Neutrophil (primary cell): Measurements from ENCODE around the gene LIG3.
"Not testable (repeated sequence)": the region's sequence is repeated elsewhere in the genome, so short reads cannot be mapped to it uniquely, and the experiment has no call there.

Source experiments
- H3K27ac ChIP-seq: fragments of 200-600 bp; sonication (generic); 2 replicates; pipeline ENCODE4 v1.5.1; 2016; ENCODE audit warnings: mild to moderate bottlenecking, moderate library complexity
- H3K27me3 ChIP-seq: fragments of 200-600 bp; sonication (generic); 2 replicates; pipeline ENCODE4 v1.6.0; 2016; ENCODE audit warnings: mild to moderate bottlenecking
- H3K36me3 ChIP-seq: fragments of 200-600 bp; sonication (generic); 2 replicates; pipeline ENCODE4 v1.5.1; 2017
- H3K4me1 ChIP-seq, 2 experiments: fragments of 200-600 bp in 1 of 2; sonication (generic) in 1 of 2; 1 replicate in 1 of 2; 2 replicates in 1 of 2; pipeline versions ENCODE4 v1.5.1 to v1.6.1; 2013 to 2016; ENCODE audit warnings: low read depth in 1 of 2, low read length in 1 of 2, mild to moderate bottlenecking in 1 of 2, moderate library complexity in 1 of 2; ENCODE audit not compliant: control insufficient read depth in 1 of 2, insufficient read depth in 1 of 2
- H3K4me3 ChIP-seq, 2 experiments: fragments of 200-600 bp in 1 of 2; sonication (generic) in 1 of 2; 1 replicate in 1 of 2; 2 replicates in 1 of 2; pipeline ENCODE4 v1.5.1; 2013 to 2016; ENCODE audit warnings: low read depth in 1 of 2, low read length in 1 of 2, mild to moderate bottlenecking in 1 of 2, moderate library complexity in 1 of 2
- H3K9me3 ChIP-seq: fragments of 200-600 bp; sonication (generic); 2 replicates; pipeline ENCODE4 v1.5.1; 2016
- CTCF ChIP-seq: fragments of 200-600 bp; sonication (generic); IDR thresholded peaks from 2 replicates; pipeline ENCODE4 v1.5.1; 2016; ENCODE audit warnings: antibody characterized with exemption

The LIG3 gene

GRCh38 chr17:34980353-34980680 is at the start of gene LIG3:
Gene LIG3 (plus strand): TSS chr17:34980512. CDS start chr17:34983006, 2,494 bp downstream.
- Histone ChIP-seq H3K36me3 (no peaks in the 10 kb centered on the region), H3K4me3 (peak within 1 kb of the TSS; percentile 79 to 80), H3K9me3 (no peaks in the 10 kb centered on the region), H3K27ac (peak within 1 kb of the TSS; percentile 86), H3K27me3 (no peaks in the 10 kb centered on the region), H3K4me1 (peaks cover 22 to 24% of the 10 kb centered on the region in 2 experiments)
- no peak for TF ChIP-seq CTCF

- not testable (repeated sequence) for H3K9me3 ChIP-seq, H3K4me3 ChIP-seq, H3K27ac ChIP-seq, H3K4me1 ChIP-seq, H3K27me3 ChIP-seq, H3K36me3 ChIP-seq
These were observed 29.5 kb upstream of the LIG3 start for GRCh38 chr17:34950780-34951179.

- H3K27ac ChIP-seq: no peak overlapping the region
- H3K36me3 ChIP-seq: no peaks in the 10 kb centered on the region
- H3K27me3 ChIP-seq: no peaks in the 10 kb centered on the region
- H3K4me3 ChIP-seq: no peak overlapping the region
- no peak for TF ChIP-seq CTCF
- peaks cover 21 to 26% of the 10 kb centered on the region in 2 experiments for H3K4me1 ChIP-seq
- no peaks in the 10 kb centered on the region for H3K9me3 ChIP-seq
These were observed 21.9 kb upstream of the LIG3 start for GRCh38 chr17:34958438-34958837.

GRCh38 chr17:34961093-34961911 is 19.0 kb upstream of the LIG3 start, which contains the start of the genes CCT6B and ZNF830:
Gene CCT6B (minus strand): TSS chr17:34961460. CDS start chr17:34961393, 67 bp downstream.
Gene ZNF830 (plus strand): TSS chr17:34961540. CDS start chr17:34961567, 27 bp downstream.
- peaks cover 21% of the 10 kb centered on the region for H3K36me3 ChIP-seq
- peaks cover 21 to 26% of the 10 kb centered on the region in 2 experiments for H3K4me1 ChIP-seq
- no peaks in the 10 kb centered on the region for H3K27me3 ChIP-seq
- no peaks in the 10 kb centered on the region for H3K9me3 ChIP-seq
- peak; percentile 32 for TF ChIP-seq CTCF
- peak within 1 kb of the TSS; percentile 95 to 99 for H3K4me3 ChIP-seq
- peak within 1 kb of the TSS; percentile 89 for H3K27ac ChIP-seq

- TF ChIP-seq CTCF: no peak
- Histone ChIP-seq H3K4me3 (no peak overlapping the region), H3K36me3 (peaks cover 5% of the 10 kb centered on the region), H3K27me3 (no peaks in the 10 kb centered on the region), H3K27ac (no peak overlapping the region), H3K4me1 (peaks cover 0 to 3% of the 10 kb centered on the region in 2 experiments), H3K9me3 (no peaks in the 10 kb centered on the region)
These were observed 6.1 kb upstream of the LIG3 start for GRCh38 chr17:34974179-34974578.
